ENCODE data around the gene PHACTR1. TPM values are rescaled to one million over a fixed set of nuclear protein-coding genes. Genes with fewer than 3 reads are reported as not detected.

The PHACTR1 gene
- total RNA-seq, 2 experiments from 2014 or later, result 0.11 TPM; not detected in 1

- no peaks in the 10 kb centered on the region for H3K4me1 Mint-ChIP-seq (ENCODE audit: low read depth)
- ChIA-PET POLR2A (interaction anchor here (0.6 kb wide), 1 partner anchor 95 kb away, joined by 4 read pairs; no protein-coding TSS in a partner anchor), CTCF (interaction anchor here (0.8 to 1.5 kb wide), 3 partner anchors 28 to 77 kb away, joined by 3 to 4 read pairs (median 3); no protein-coding TSS in a partner anchor)
- H3K27me3 Mint-ChIP-seq, result peaks cover 2% of the 10 kb centered on the region
- ATAC-seq, result no peak
- TF ChIP-seq, protein P1, sequence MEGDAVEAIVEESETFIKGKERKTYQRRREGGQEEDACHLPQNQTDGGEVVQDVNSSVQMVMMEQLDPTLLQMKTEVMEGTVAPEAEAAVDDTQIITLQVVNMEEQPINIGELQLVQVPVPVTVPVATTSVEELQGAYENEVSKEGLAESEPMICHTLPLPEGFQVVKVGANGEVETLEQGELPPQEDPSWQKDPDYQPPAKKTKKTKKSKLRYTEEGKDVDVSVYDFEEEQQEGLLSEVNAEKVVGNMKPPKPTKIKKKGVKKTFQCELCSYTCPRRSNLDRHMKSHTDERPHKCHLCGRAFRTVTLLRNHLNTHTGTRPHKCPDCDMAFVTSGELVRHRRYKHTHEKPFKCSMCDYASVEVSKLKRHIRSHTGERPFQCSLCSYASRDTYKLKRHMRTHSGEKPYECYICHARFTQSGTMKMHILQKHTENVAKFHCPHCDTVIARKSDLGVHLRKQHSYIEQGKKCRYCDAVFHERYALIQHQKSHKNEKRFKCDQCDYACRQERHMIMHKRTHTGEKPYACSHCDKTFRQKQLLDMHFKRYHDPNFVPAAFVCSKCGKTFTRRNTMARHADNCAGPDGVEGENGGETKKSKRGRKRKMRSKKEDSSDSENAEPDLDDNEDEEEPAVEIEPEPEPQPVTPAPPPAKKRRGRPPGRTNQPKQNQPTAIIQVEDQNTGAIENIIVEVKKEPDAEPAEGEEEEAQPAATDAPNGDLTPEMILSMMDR (IDR thresholded peaks at IDR 0.05), result no peak
- H3K9me3 Mint-ChIP-seq, result no peaks in the 10 kb centered on the region
- intact Hi-C loops (cut with micrococcal nuclease), result no loop called here
- H3K27ac Mint-ChIP-seq, result no peak overlapping the region
- no peak overlapping the region for H3K4me3 Mint-ChIP-seq
- no peak for DNase-seq
- no peaks in the 10 kb centered on the region for H3K36me3 Mint-ChIP-seq (ENCODE audit: low read depth)
These were observed 149.2 kb downstream of the PHACTR1 start for GRCh38 chr6:12865671-12866181.

GRCh38 chr6:12866422-12867029 is 150.0 kb downstream of the PHACTR1 start:
- ChIA-PET CTCF (interaction anchor here (1.1 to 1.5 kb wide), 2 partner anchors 27 to 76 kb away, joined by 3 read pairs; no protein-coding TSS in a partner anchor), POLR2A (interaction anchor here (0.6 kb wide), 1 partner anchor 96 kb away, joined by 4 read pairs; no protein-coding TSS in a partner anchor)
- Mint-ChIP-seq H3K4me1 (ENCODE audit: low read depth) (no peaks in the 10 kb centered on the region), H3K9me3 (no peaks in the 10 kb centered on the region), H3K36me3 (ENCODE audit: low read depth) (no peaks in the 10 kb centered on the region), H3K27ac (no peak overlapping the region), H3K27me3 (peaks cover 4% of the 10 kb centered on the region), H3K4me3 (no peak overlapping the region)
- TF ChIP-seq, protein P1 (IDR thresholded peaks at IDR 0.05), result no peak
- intact Hi-C loops (cut with micrococcal nuclease), result no loop called here
- ATAC-seq (no peak), DNase-seq (no peak)

DNA sequence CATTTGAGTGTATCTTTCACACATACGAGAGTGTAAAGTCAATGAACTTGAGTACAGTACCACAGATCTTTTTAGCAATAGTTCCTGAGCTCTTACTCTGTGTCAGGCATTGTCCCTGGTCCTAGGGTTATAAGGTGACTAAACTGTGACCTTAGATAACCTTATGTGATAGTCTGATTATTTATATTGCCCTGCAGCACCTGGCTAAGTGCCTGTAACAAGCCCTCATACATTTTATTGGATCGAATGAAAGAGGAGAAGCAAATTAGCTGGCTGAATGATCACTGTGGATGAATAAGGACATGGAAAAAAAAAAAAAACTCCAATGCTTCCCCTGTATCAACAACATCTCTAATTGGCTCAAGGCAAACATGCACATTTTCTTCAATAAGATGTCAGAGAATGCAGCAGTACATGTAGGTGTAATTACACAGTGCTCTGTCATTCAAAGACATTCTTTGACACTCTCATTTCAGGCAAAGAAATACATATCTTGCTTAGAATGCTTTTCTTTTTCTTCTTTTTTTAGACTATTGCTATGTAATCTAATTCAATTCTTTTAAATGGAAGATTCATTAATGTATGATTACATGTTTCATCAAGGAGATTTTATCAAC is 153.4 kb downstream of the PHACTR1 start:
- intact Hi-C loops (cut with micrococcal nuclease), result no loop called here
- Mint-ChIP-seq H3K36me3 (ENCODE audit: low read depth) (no peaks in the 10 kb centered on the region), H3K27me3 (peaks cover 8% of the 10 kb centered on the region), H3K4me3 (no peak overlapping the region), H3K27ac (no peak overlapping the region), H3K4me1 (ENCODE audit: low read depth) (no peaks in the 10 kb centered on the region), H3K9me3 (no peaks in the 10 kb centered on the region)
- TF ChIP-seq, protein P1 (IDR thresholded peaks at IDR 0.05), result no peak
- ChIA-PET CTCF (interaction anchor here (1.0 kb wide), 1 partner anchor 20 kb away, joined by 3 read pairs; no protein-coding TSS in a partner anchor), POLR2A (no interaction called here)
- DNase-seq (no peak), ATAC-seq (no peak)

DNA sequence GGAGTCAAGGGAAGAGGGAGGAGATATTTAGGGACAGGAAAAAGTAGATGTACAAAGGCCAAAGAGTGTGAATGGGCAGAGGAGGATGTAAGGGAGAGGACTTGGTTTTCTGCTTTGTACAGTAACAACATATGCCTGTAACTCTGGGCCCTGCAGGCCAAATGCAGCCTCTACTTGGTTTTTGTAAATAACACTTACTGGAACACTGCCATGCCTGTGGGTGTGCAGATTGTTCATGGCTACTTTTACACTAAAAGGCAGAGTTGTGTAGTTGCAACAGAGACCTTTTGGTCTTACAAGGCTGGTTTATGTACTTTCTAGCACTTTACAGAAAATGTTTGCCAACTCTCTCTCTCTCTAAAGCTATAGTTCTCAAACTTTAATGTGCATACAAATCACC is 157.1 kb downstream of the PHACTR1 start:
- TF ChIP-seq, protein P1 (IDR thresholded peaks at IDR 0.05), result no peak

DNA sequence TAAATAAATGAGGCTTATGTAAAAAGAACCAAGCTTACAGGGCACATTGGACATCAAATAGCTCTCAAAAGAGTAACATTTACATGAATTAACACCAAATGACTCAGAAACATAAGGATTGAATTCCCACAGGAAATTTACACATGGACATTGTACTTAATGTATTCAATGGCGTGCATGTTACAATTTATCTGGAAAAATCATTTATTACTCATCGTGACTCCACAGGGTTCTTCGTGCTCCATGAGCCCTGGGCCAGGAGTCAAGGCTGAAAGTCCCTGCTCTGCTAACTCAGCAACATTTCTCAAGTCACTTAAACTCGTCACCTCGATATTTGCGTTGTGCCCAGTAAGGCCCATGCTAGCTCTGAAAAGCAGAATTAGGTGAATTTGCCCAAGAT is 158.5 kb downstream of the PHACTR1 start:
- CTCF ChIA-PET, result no interaction called here

More for the DNA sequence above, 157.1 kb downstream of the PHACTR1 start:
- Mint-ChIP-seq H3K9me3 (no peaks in the 10 kb centered on the region), H3K36me3 (ENCODE audit: low read depth) (no peaks in the 10 kb centered on the region), H3K4me3 (no peak overlapping the region), H3K4me1 (ENCODE audit: low read depth) (no peaks in the 10 kb centered on the region), H3K27ac (no peak overlapping the region), H3K27me3 (peaks cover 8% of the 10 kb centered on the region)
- POLR2A ChIA-PET, result no interaction called here
- intact Hi-C loops (cut with micrococcal nuclease), result no loop called here
- CTCF ChIA-PET, result no interaction called here
- DNase-seq (no peak), ATAC-seq (no peak)

More for the DNA sequence above, 158.5 kb downstream of the PHACTR1 start:
- Mint-ChIP-seq H3K4me3 (no peak overlapping the region), H3K36me3 (ENCODE audit: low read depth) (no peaks in the 10 kb centered on the region), H3K27ac (no peak overlapping the region), H3K27me3 (peaks cover 8% of the 10 kb centered on the region), H3K4me1 (ENCODE audit: low read depth) (no peaks in the 10 kb centered on the region), H3K9me3 (no peaks in the 10 kb centered on the region)
- ATAC-seq, result no peak
- TF ChIP-seq, protein P1 (IDR thresholded peaks at IDR 0.05), result no peak
- DNase-seq, result no peak
- intact Hi-C loops (cut with micrococcal nuclease), result no loop called here
- POLR2A ChIA-PET, result no interaction called here
